ENCODE measurements around the gene ASTN2. TPM values are rescaled to one million over a fixed set of nuclear protein-coding genes. Genes with fewer than 3 reads are reported as not detected.

The ASTN2 gene
- total RNA-seq, 2 donors from 2014 or later, result 113 to 153 TPM

DNA sequence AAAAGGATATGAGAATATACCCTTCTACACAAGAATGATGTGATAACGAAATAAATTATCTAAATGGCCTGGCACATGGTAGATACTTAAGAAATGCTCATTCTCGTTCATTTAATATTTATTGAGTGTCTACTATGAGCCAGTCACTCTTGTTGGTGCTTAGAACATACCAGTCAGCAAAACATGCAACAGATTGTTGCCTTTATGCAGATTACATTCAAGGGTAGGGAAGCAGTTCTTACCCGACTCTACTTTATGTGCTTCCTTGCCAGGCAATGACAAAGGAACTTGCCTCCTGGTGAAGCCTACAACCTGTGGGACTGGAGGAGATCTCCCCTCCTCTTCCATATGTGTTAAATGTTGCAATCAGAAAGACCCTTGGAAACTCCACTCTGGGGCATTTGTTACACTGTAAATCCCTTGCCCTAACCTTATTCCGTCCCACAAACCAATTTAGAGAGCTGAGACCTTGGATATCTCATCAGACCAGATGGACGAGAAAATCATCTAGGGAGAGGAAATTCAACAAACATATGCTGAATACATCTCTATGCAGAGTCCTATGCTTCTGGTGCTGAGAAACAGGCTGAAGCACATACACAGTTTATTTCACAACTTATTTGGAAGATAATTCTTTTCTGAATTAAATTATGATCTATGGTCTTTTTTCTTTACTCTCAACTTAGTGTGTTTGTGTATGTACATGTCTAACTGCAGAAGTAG lies 855.9 kb downstream of the ASTN2 start:
- Histone ChIP-seq H3K27ac (no peak overlapping the region), H3K27me3 (replicated peaks; ENCODE audit: insufficient read depth) (no peaks in the 10 kb centered on the region), H3K4me3 (no peak overlapping the region), H3K36me3 (no peaks in the 10 kb centered on the region), H3K4me1 (replicated peaks) (no peaks in the 10 kb centered on the region), H3K9me3 (no peaks in the 10 kb centered on the region)
- DNase-seq (ENCODE audit: low spot score), result no peak
- TF ChIP-seq POLR2A (IDR thresholded peaks at IDR 0.05) (no peak), POLR2AphosphoS5 (IDR thresholded peaks at IDR 0.05) (no peak)
- TF ChIP-seq, protein P1, sequence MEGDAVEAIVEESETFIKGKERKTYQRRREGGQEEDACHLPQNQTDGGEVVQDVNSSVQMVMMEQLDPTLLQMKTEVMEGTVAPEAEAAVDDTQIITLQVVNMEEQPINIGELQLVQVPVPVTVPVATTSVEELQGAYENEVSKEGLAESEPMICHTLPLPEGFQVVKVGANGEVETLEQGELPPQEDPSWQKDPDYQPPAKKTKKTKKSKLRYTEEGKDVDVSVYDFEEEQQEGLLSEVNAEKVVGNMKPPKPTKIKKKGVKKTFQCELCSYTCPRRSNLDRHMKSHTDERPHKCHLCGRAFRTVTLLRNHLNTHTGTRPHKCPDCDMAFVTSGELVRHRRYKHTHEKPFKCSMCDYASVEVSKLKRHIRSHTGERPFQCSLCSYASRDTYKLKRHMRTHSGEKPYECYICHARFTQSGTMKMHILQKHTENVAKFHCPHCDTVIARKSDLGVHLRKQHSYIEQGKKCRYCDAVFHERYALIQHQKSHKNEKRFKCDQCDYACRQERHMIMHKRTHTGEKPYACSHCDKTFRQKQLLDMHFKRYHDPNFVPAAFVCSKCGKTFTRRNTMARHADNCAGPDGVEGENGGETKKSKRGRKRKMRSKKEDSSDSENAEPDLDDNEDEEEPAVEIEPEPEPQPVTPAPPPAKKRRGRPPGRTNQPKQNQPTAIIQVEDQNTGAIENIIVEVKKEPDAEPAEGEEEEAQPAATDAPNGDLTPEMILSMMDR (IDR thresholded peaks at IDR 0.05), result no peak
- WGBS, result 82% methylated on average over 5 of the region's 5 CpGs
- intact Hi-C loops (cut with DNase I), result no loop called here

DNA sequence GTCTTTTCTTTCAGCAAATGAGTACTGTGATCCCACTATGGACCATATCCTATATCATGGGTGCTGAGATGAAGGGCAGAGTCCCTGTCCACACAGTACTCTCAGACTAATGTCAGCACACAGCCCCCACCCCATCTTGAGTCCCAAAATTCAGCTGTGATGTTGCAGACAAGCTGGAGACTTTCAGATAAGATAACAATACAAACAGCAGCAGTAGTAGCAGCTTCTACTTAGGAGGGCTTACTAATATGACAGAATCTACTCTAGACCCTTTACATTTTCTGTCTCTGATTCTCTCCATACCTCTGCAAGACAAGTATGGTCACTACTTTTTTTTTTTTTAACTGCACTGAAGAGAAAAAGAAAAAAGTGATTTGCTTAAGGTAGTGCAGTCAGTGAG lies 856.8 kb downstream of the ASTN2 start:
- H3K27ac ChIP-seq, result no peak overlapping the region
- no peaks in the 10 kb centered on the region for H3K9me3 ChIP-seq
- no peaks in the 10 kb centered on the region for H3K36me3 ChIP-seq
- H3K4me1 ChIP-seq (replicated peaks), result no peaks in the 10 kb centered on the region
- intact Hi-C loops (cut with DNase I), result no loop called here
- no peaks in the 10 kb centered on the region for H3K27me3 ChIP-seq (replicated peaks; ENCODE audit: insufficient read depth)
- no peak for DNase-seq (ENCODE audit: low spot score)
- TF ChIP-seq, protein P1 (IDR thresholded peaks at IDR 0.05), result no peak
- TF ChIP-seq POLR2AphosphoS5 (IDR thresholded peaks at IDR 0.05), result no peak
- no peak for TF ChIP-seq POLR2A (IDR thresholded peaks at IDR 0.05)
- H3K4me3 ChIP-seq, result no peak overlapping the region

DNA sequence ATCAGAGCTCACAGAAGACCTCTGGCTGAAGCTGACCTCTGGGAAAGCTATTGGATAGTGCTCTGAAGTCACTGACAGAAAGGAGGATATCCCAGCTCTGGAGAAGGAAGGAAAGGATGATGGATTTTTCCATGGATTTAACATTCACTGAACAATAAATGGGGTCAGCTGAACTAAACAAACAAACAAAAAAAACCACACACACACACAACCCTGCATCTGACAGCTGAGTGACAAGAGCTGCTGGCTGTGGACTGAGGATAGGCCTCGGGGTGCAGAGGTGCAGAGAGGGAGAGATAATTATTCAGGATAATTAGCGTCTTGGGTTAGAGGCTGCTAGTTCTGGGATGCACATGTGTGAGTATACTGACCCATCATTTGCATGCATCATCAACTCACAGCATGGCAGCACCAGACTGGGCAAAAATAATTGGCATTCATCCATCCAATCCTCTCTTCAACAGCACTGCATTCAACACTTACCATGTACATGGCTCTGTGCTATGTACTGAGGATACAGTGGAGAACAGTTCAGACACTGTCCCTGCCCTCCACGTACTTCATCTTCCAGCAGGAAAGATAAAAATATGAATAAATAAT lies 859.2 kb downstream of the ASTN2 start:
- 82% methylated on average over 3 of the region's 3 CpGs for WGBS
- H3K27ac ChIP-seq, result no peak overlapping the region
- intact Hi-C loops (cut with DNase I), result no loop called here

DNA sequence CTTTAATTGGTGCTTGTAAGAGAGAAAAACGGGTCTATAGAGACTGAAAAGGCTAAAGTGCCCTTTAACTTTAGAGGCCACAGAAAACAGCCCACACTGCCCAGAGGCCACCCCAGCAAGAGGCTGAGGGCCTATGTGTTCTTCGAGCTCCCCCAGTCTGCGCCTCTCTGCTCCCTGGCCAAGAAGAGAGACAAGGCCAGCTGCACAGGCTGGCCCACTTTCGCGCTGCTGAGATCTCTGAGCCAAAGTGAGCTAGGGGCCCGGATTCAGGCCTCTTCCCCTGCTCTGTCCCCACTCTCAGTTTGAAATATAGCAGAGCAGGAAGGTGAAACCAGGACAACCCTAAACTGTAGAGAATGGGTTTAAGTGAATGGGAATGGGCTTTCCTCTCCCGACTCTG lies 859.7 kb downstream of the ASTN2 start:
- H3K27ac ChIP-seq, result no peak overlapping the region
- no peaks in the 10 kb centered on the region for H3K4me1 ChIP-seq (replicated peaks)
- 58% methylated on average over 7 of the region's 7 CpGs for WGBS
- DNase-seq (ENCODE audit: low spot score), result no peak
- no peak for TF ChIP-seq POLR2AphosphoS5 (IDR thresholded peaks at IDR 0.05)
- no peak overlapping the region for H3K4me3 ChIP-seq
- intact Hi-C loops (cut with DNase I), result no loop called here
- H3K9me3 ChIP-seq, result no peaks in the 10 kb centered on the region
- H3K36me3 ChIP-seq, result no peaks in the 10 kb centered on the region
- H3K27me3 ChIP-seq (replicated peaks; ENCODE audit: insufficient read depth), result no peaks in the 10 kb centered on the region

More for the DNA sequence above, 859.2 kb downstream of the ASTN2 start:
- Histone ChIP-seq H3K36me3 (no peaks in the 10 kb centered on the region), H3K27me3 (replicated peaks; ENCODE audit: insufficient read depth) (no peaks in the 10 kb centered on the region), H3K4me3 (no peak overlapping the region), H3K4me1 (replicated peaks) (no peaks in the 10 kb centered on the region), H3K9me3 (no peaks in the 10 kb centered on the region)
- TF ChIP-seq POLR2A (IDR thresholded peaks at IDR 0.05) (no peak), POLR2AphosphoS5 (IDR thresholded peaks at IDR 0.05) (no peak)
- TF ChIP-seq, protein P1 (IDR thresholded peaks at IDR 0.05), result no peak
- no peak for DNase-seq (ENCODE audit: low spot score)

DNA sequence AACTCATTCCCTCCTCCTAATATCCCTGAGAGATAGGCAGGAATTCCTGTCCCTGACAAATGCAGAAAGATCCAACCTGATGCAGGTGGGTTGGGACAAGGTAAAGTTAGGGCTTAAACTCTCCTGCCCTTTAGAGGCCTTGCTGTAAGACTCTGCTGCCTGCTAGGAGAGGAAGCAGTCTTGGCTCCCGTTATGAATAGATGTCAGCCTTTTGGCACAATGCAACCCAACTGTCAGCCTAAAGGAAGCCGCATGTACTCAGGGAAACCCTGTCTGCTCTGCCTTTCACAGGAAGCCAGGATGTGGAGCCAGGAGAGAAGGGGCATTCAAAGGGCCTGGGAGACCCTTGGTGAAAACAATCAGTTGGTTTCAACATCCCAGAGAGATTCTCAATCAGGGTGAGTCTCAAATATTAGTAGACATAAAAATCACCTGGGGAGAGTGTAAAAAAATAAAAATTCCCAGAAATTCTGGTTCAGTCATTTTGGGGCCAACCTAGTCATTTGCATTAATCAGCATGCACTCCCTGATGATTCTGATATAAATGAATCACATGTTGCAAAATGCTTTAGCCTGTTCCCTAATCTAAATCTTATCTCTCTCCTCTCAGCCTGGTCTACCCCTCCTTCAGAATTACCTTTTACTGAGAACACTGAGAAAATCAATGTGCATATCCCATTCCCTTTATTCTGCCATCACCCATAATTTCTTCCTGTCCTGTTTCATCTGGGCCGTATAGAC lies 864.0 kb downstream of the ASTN2 start:
- 20% methylated on average over 3 of the region's 3 CpGs for WGBS
- Histone ChIP-seq H3K4me1 (replicated peaks) (no peaks in the 10 kb centered on the region), H3K36me3 (no peaks in the 10 kb centered on the region), H3K27ac (no peak overlapping the region), H3K9me3 (no peaks in the 10 kb centered on the region), H3K4me3 (no peak overlapping the region), H3K27me3 (replicated peaks; ENCODE audit: insufficient read depth) (no peaks in the 10 kb centered on the region)
- intact Hi-C loops (cut with DNase I), result no loop called here
- DNase-seq (ENCODE audit: low spot score), result no peak
- TF ChIP-seq, protein P1 (IDR thresholded peaks at IDR 0.05), result no peak
- TF ChIP-seq POLR2A (IDR thresholded peaks at IDR 0.05), result no peak
- no peak for TF ChIP-seq POLR2AphosphoS5 (IDR thresholded peaks at IDR 0.05)

Data from prostate gland (tissue), 2 donors.